ENCODE data around the gene DSCAM. TPM values are rescaled to one million over a fixed set of nuclear protein-coding genes. Genes with fewer than 3 reads are reported as not detected.

Gene DSCAM
- total and polyA plus RNA-seq, 4 donors = 0.02 to 0.25 (median 0.09) TPM

DNA sequence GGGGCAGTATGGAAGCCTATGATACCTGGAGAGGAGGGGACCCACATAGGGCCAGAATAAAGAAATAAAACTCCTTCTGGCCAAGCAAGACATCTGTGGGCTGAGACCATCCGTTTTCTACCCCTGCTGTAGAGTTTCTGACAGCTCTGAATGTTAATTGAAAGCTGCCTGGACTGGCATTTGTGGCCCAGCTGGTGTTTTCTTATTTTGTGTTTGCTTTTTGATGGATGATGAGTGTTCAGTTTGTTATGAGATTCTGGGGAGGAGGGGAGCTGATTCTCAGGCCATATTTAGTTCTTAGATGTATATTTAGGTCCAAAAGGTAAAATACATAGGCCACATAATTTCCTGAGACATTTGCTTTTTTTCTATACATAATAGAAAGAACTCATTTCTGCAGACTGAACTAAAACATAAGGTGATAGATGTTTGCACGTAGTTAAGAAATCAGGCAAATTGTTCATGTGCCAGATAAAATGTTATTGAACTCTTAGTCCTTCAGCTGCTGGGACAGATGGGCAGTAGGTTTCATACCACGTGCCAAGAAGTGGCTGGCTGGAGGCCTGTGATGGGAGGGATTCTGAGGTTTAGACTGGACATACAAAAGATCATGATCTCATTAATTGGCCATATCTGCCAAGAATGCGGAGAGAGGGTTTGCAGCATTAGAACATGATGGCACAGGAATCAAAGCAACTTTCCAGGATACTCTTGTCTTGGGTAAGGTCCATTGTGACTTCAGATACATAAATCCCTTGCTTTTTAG is 54.1 kb downstream of the DSCAM start:
- Histone ChIP-seq H3K9ac (ENCODE audit: insufficient read depth in 1 of 2, low read length in 2 of 2) (no peak overlapping the region), H3K27ac (ENCODE audit: low read depth in 1 of 2, low read length in 1 of 2) (no peak overlapping the region), H3K36me3 (ENCODE audit: control insufficient read depth in 4 of 4, insufficient read depth in 4 of 4, low read length in 4 of 4) (no peaks in the 10 kb centered on the region), H3K9me3 (ENCODE audit: control insufficient read depth in 4 of 4, insufficient read depth in 3 of 4, low read length in 3 of 4) (no peaks in the 10 kb centered on the region), H3K4me3 (no peak overlapping the region), H3K27me3 (ENCODE audit: control insufficient read depth in 3 of 3, insufficient read depth in 3 of 3, low read length in 2 of 3) (peaks cover 0 to 3% (median 0%) of the 10 kb centered on the region in 3 donors), H3K4me1 (ENCODE audit: control insufficient read depth in 5 of 5, insufficient read depth in 5 of 5, low read length in 5 of 5) (peaks cover 0 to 9% (median 1%) of the 10 kb centered on the region in 5 donors)
- TF ChIP-seq, protein P1, sequence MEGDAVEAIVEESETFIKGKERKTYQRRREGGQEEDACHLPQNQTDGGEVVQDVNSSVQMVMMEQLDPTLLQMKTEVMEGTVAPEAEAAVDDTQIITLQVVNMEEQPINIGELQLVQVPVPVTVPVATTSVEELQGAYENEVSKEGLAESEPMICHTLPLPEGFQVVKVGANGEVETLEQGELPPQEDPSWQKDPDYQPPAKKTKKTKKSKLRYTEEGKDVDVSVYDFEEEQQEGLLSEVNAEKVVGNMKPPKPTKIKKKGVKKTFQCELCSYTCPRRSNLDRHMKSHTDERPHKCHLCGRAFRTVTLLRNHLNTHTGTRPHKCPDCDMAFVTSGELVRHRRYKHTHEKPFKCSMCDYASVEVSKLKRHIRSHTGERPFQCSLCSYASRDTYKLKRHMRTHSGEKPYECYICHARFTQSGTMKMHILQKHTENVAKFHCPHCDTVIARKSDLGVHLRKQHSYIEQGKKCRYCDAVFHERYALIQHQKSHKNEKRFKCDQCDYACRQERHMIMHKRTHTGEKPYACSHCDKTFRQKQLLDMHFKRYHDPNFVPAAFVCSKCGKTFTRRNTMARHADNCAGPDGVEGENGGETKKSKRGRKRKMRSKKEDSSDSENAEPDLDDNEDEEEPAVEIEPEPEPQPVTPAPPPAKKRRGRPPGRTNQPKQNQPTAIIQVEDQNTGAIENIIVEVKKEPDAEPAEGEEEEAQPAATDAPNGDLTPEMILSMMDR (IDR thresholded peaks at IDR 0.05; ENCODE audit: control extremely low read depth, extremely low read depth) = no peak
- WGBS, 2 donors = 60 to 76% methylated on average over 4 of the region's 4 CpGs
- DNase-seq (peak; percentile 19 to 68 (median 64)), ATAC-seq (ENCODE audit: insufficient read depth, low FRiP score) (no peak)

DNA sequence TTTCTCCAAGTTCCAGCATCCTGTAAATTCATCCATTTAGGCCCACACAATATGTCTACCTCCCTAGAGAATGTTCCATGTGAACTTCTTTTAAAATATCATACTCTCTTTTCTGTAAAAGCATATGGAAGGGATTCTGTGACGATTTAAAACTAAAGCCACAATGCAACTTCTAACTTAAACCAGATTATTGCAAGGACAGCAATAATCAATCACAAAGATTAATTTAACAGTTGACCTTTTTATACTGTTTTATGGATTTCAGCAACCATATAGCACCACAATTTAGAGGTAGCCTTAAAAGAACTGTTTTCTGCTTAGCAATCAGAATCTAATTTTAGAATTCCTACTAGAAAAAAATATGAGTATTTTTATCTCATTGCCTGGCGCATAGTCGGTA is 58.3 kb downstream of the DSCAM start:
- TF ChIP-seq, protein P1 (IDR thresholded peaks at IDR 0.05; ENCODE audit: control extremely low read depth, extremely low read depth) = no peak
- peaks cover 0 to 9% (median 3%) of the 10 kb centered on the region in 5 donors for H3K4me1 ChIP-seq (ENCODE audit: control insufficient read depth in 5 of 5, insufficient read depth in 5 of 5, low read length in 5 of 5)
- DNase-seq (no peak), ATAC-seq (ENCODE audit: insufficient read depth, low FRiP score) (no peak)
- H3K27ac ChIP-seq (ENCODE audit: low read depth in 1 of 2, low read length in 1 of 2) = no peak overlapping the region
- WGBS, 2 donors = 83 to 86% methylated on average over 3 of the region's 3 CpGs
- no peaks in the 10 kb centered on the region for H3K36me3 ChIP-seq (ENCODE audit: control insufficient read depth in 4 of 4, insufficient read depth in 4 of 4, low read length in 4 of 4)
- no peak overlapping the region for H3K4me3 ChIP-seq
- no peak overlapping the region for H3K9ac ChIP-seq (ENCODE audit: insufficient read depth in 1 of 2, low read length in 2 of 2)
- H3K27me3 ChIP-seq (ENCODE audit: control insufficient read depth in 3 of 3, insufficient read depth in 3 of 3, low read length in 2 of 3) = peaks cover 0 to 3% (median 0%) of the 10 kb centered on the region in 3 donors
- H3K9me3 ChIP-seq (ENCODE audit: control insufficient read depth in 4 of 4, insufficient read depth in 3 of 4, low read length in 3 of 4) = no peaks in the 10 kb centered on the region

DNA sequence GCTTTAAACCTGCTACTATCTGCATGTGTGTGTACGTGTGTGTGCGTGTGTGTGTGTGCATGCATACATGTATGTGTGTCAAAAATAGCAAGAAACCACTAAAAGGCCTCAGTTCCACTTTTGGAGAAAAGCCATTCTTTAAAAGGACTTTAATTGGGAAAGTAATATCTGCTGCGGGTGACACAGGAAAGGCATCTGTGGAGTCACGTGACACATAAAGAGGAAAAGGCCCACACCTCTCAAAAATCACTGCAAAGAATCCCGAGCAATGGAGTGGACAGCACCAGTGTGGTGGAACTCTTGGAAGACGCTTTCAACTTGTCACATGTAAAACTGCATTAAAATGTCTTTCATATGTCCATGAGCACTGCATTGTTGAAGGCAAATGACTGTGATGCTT is 63.6 kb downstream of the DSCAM start:
- no peaks in the 10 kb centered on the region for H3K36me3 ChIP-seq (ENCODE audit: control insufficient read depth in 4 of 4, insufficient read depth in 4 of 4, low read length in 4 of 4)
- no peak overlapping the region for H3K9ac ChIP-seq (ENCODE audit: insufficient read depth in 1 of 2, low read length in 2 of 2)
- ATAC-seq (ENCODE audit: insufficient read depth, low FRiP score) (no peak), DNase-seq (no peak)
- WGBS, 2 donors = 87 to 90% methylated on average over 6 of the region's 6 CpGs
- TF ChIP-seq, protein P1 (IDR thresholded peaks at IDR 0.05; ENCODE audit: control extremely low read depth, extremely low read depth) = no peak
- no peak overlapping the region for H3K4me3 ChIP-seq
- H3K9me3 ChIP-seq (ENCODE audit: control insufficient read depth in 4 of 4, insufficient read depth in 3 of 4, low read length in 3 of 4) = no peaks in the 10 kb centered on the region
- H3K27ac ChIP-seq (ENCODE audit: low read depth in 1 of 2, low read length in 1 of 2) = no peak overlapping the region
- peaks cover 0 to 4% (median 0%) of the 10 kb centered on the region in 5 donors for H3K4me1 ChIP-seq (ENCODE audit: control insufficient read depth in 5 of 5, insufficient read depth in 5 of 5, low read length in 5 of 5)
- no peaks in the 10 kb centered on the region for H3K27me3 ChIP-seq (ENCODE audit: control insufficient read depth in 3 of 3, insufficient read depth in 3 of 3, low read length in 2 of 3)

Measured in lung (tissue), 12 donors.